ENCODE data around the gene GPR34.
"Not testable (repeated sequence)": the region's sequence is repeated elsewhere in the genome, so short reads cannot be mapped to it uniquely, and the experiment has no call there.

The GPR34 gene

GRCh38 chrX:41695426-41695825, 6.7 kb downstream of the GPR34 start:
- no peak for DNase-seq

GRCh38 chrX:41703574-41704029, 14.8 kb downstream of the GPR34 start:
- no peak for DNase-seq

GRCh38 chrX:41705042-41705441, 16.3 kb downstream of the GPR34 start:
- DNase-seq, result no peak

GRCh38 chrX:41705680-41706374, 17.1 kb downstream of the GPR34 start:
- DNase-seq, result no peak

- no peak for DNase-seq
These were observed 18.4 kb downstream of the GPR34 start for GRCh38 chrX:41707218-41707617.

GRCh38 chrX:41708486-41708885, 19.7 kb downstream of the GPR34 start:
- no peak for DNase-seq

GRCh38 chrX:41711021-41711667, 22.4 kb downstream of the GPR34 start:
- no peak for DNase-seq

- DNase-seq, result no peak
These were observed 27.4 kb downstream of the GPR34 start for GRCh38 chrX:41716222-41716621.

GRCh38 chrX:41716767-41717473, 28.1 kb downstream of the GPR34 start:
- DNase-seq, result no peak

- DNase-seq, result no peak
These were observed 29.9 kb downstream of the GPR34 start for GRCh38 chrX:41718481-41719235.

GRCh38 chrX:41719610-41720009, 30.8 kb downstream of the GPR34 start:
- not testable (repeated sequence) for DNase-seq

GRCh38 chrX:41720125-41720779, 31.5 kb downstream of the GPR34 start:
- peak; percentile 27 for DNase-seq

- DNase-seq, result no peak
These were observed 32.8 kb downstream of the GPR34 start for GRCh38 chrX:41721590-41721989.

GRCh38 chrX:41722214-41722613, 33.4 kb downstream of the GPR34 start:
- no peak for DNase-seq

- no peak for DNase-seq
These were observed 34.2 kb downstream of the GPR34 start for GRCh38 chrX:41722816-41723618.

GRCh38 chrX:41723826-41724225, 35.1 kb downstream of the GPR34 start, which contains the start of gene GPR82:
TSS of gene GPR82 (plus strand) at chrX:41724181. CDS start at chrX:41727027, 2,846 bp downstream.
- DNase-seq, result no peak

- DNase-seq, result no peak
These were observed 39.4 kb downstream of the GPR34 start for GRCh38 chrX:41728125-41728524.

GRCh38 chrX:41730081-41730480, 41.3 kb downstream of the GPR34 start:
- no peak for DNase-seq

- DNase-seq, result no peak
These were observed 43.5 kb downstream of the GPR34 start for GRCh38 chrX:41732260-41732659.

GRCh38 chrX:41733939-41734338, 45.2 kb downstream of the GPR34 start:
- DNase-seq, result no peak

GRCh38 chrX:41734530-41734929, 45.8 kb downstream of the GPR34 start:
- no peak for DNase-seq

- DNase-seq, result peak; percentile 33
These were observed 48.3 kb downstream of the GPR34 start for GRCh38 chrX:41737065-41737464.

Measured in CD4-positive, alpha-beta T cell treated with Interleukin-17A for 4 hours (primary cell).